Astrocyte of the spinal cord (primary cell): ENCODE measurements around the gene MACO1.

ENCODE experiments used
- DNase-seq: peaks from one replicate; pipeline ENCODE4 v3.0.0; 2011; ENCODE audit warnings: low read depth, low spot score
- H3K4me3 ChIP-seq: 2 replicates; pipeline ENCODE4 v1.5.1; 2011; ENCODE audit warnings: low read depth, mild to moderate bottlenecking, low read length, moderate library complexity
- CTCF ChIP-seq: IDR thresholded peaks from 2 replicates; pipeline ENCODE4 v1.5.1; 2012; ENCODE audit warnings: low read depth, mild to moderate bottlenecking, low read length, inconsistent platforms
- in situ Hi-C: cut with HindIII; loops from 2 replicates; pipeline ENCODE4 v1.10.0; 2017; ENCODE audit warnings: low sequenced_read_pairs

The MACO1 gene

DNA sequence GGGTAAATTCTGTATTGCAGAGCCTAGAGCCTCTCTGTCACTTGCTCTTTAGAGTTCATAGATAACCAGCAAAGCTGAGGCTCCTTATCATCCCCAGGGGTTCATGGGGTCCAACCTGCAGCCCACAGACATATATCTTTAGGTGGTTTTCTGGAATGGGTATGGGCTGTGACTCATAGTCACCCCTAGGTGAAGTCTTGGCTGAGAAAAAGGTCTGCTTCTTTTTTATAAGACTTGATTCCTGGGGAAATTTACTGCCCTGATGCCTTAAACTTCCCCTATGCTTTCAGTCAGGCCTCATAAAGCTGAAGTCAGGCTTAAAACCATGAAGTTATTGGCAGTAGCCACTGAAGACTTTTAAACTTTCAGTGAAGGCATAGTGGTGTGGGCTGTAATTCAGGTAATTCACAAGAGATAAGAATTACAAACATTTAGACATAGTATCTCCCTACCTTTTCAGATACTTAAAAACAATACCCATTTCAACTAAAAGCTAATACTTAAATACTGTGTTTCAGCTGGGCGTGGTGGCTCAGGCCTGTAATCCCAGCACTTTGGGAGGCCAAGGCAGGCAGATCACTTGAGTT is 46.8 kb downstream of the MACO1 start:
- no peak for DNase-seq
- in situ Hi-C loops: no loop called here
- H3K4me3 ChIP-seq: no peak overlapping the region
- TF ChIP-seq CTCF: no peak

- no peak for DNase-seq
- in situ Hi-C loops: no loop called here
- no peak for TF ChIP-seq CTCF
- H3K4me3 ChIP-seq: no peak overlapping the region
These were observed 47.9 kb downstream of the MACO1 start for GRCh38 chr1:25478633-25479032.

GRCh38 chr1:25481625-25482024 is 50.9 kb downstream of the MACO1 start:
- in situ Hi-C loops: no loop called here
- DNase-seq: no peak
- TF ChIP-seq CTCF: no peak
- H3K4me3 ChIP-seq: no peak overlapping the region

DNA sequence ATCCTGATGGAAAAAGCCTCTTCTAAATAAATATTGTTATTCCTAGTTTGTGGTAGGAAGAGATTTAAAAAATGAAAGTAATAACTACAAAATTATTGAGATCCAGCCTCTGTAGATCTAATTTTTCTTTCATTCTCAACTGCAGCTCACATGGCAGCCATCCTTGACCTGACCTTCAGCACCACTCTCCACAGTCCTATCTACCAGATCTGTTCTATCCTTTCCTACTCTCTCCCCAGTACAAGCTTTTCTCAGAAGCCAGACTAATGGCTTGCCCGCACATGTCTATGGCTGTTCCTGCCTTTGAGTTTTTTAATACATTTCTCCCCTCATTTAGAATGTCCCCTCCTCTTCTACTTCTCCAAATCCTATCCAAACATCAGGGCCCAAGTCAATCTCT is 51.5 kb downstream of the MACO1 start:
- H3K4me3 ChIP-seq: no peak overlapping the region
- DNase-seq: no peak
- no peak for TF ChIP-seq CTCF
- in situ Hi-C loops: no loop called here

- TF ChIP-seq CTCF: no peak
- H3K4me3 ChIP-seq: no peak overlapping the region
- DNase-seq: no peak
- in situ Hi-C loops: no loop called here
These were observed 53.4 kb downstream of the MACO1 start for GRCh38 chr1:25484096-25484495.

GRCh38 chr1:25484533-25484932 is 53.8 kb downstream of the MACO1 start:
- in situ Hi-C loops: no loop called here
- no peak for TF ChIP-seq CTCF
- H3K4me3 ChIP-seq: no peak overlapping the region

More at GRCh38 chr1:25484533-25484932, 53.8 kb downstream of the MACO1 start:
- no peak for DNase-seq
